Tibial nerve (tissue), 4 donors: ENCODE results near the gene SAFB. TPM values are rescaled to one million over a fixed set of nuclear protein-coding genes. Genes with fewer than 3 reads are reported as not detected.
"Not testable (repeated sequence)": the region's sequence is repeated elsewhere in the genome, so short reads cannot be mapped to it uniquely, and the experiment has no call there.

Source experiments
- DNase-seq, 2 donors: peaks; one replicate each; pipeline ENCODE4 v3.0.0-alpha.2; 2019; ENCODE audit warnings: low spot score in 2 of 2
- H3K27ac ChIP-seq, 4 donors: fragments of 200-600 bp; sonication (generic) in 3 of 4; one replicate each; pipeline ENCODE4 v1.5.1; 2017 to 2019; ENCODE audit warnings: mild to moderate bottlenecking in 1 of 4
- H3K27me3 ChIP-seq, 2 donors: fragments of 200-600 bp; sonication (generic) in 1 of 2; one replicate each; pipeline versions ENCODE4 v1.5.1 to v1.6.0; 2017 to 2019
- H3K36me3 ChIP-seq, 3 donors: fragments of 200-600 bp; sonication (generic); one replicate each; pipeline ENCODE4 v1.5.1; 2018 to 2019
- H3K4me1 ChIP-seq, 4 donors: fragments of 200-600 bp; sonication (generic) in 3 of 4; one replicate each; pipeline ENCODE4 v1.5.1; 2017 to 2019
- H3K4me3 ChIP-seq, 4 donors: fragments of 200-600 bp; sonication (generic) in 3 of 4; one replicate each; pipeline ENCODE4 v1.5.1; 2017 to 2019; ENCODE audit warnings: mild to moderate bottlenecking in 1 of 4, moderate library complexity in 1 of 4
- H3K9me3 ChIP-seq, 4 donors: fragments of 200-600 bp; sonication (generic) in 3 of 4; one replicate each; pipeline ENCODE4 v1.5.1; 2017 to 2019
- CTCF ChIP-seq, 5 experiments: fragments of 200-600 bp in 3 of 5; fragments of 450-650 bp in 2 of 5; sonication (generic) in 3 of 5; IDR thresholded peaks; one replicate each; pipeline ENCODE4 v1.5.1; 2016 to 2019; ENCODE audit warnings: antibody characterized with exemption in 5 of 5, mild to moderate bottlenecking in 3 of 5, moderate library complexity in 2 of 5
- EP300 ChIP-seq, 2 donors: sonication (generic); formaldehyde crosslinking; IDR thresholded peaks; one replicate each; pipeline ENCODE4 v1.6.1; 2017; ENCODE audit warnings: antibody characterized with exemption in 2 of 2, mild to moderate bottlenecking in 1 of 2
- POLR2A ChIP-seq, 2 donors: fragments of 450-650 bp; IDR thresholded peaks; one replicate each; pipeline ENCODE4 v1.6.1; 2017; ENCODE audit warnings: antibody characterized with exemption in 2 of 2, mild to moderate bottlenecking in 2 of 2, moderate library complexity in 2 of 2
- WGBS, 2 donors: methylation state at CpG; one replicate each; pipeline ENCODE4 v1.1.5; 2018; 5-methylcytosine and 5-hydroxymethylcytosine counted together
- total RNA-seq, 4 donors: library from RNA; depleted of rRNA; stranded (reverse); fragments of >200 nt; gene quantifications; one replicate each; pipeline ENCODE4 v1.1.0, GENCODE V29; 2016

SAFB gene
- total RNA-seq, 4 donors from 2014 or later, result 121 to 252 (median 129) TPM

- Histone ChIP-seq H3K27ac (no peak overlapping the region), H3K27me3 (no peaks in the 10 kb centered on the region), H3K4me3 (no peak overlapping the region), H3K9me3 (no peaks in the 10 kb centered on the region), H3K4me1 (peaks cover 0 to 13% (median 1%) of the 10 kb centered on the region in 4 donors), H3K36me3 (peaks cover 3 to 100% (median 45%) of the 10 kb centered on the region in 3 donors)
- TF ChIP-seq EP300 (IDR thresholded peaks at IDR 0.05), result no peak
- TF ChIP-seq CTCF (IDR thresholded peaks at IDR 0.05), result no peak
- TF ChIP-seq POLR2A (IDR thresholded peaks at IDR 0.05), result no peak
- WGBS, 2 donors, result 76% methylated on average over 23 to 24 of the region's 25 CpGs
- no peak for DNase-seq
Observed at GRCh38 chr19:5697022-5697889, 74.4 kb downstream of the SAFB start.

GRCh38 chr19:5697890-5698634, 75.2 kb downstream of the SAFB start:
- Histone ChIP-seq H3K9me3 (no peaks in the 10 kb centered on the region), H3K4me1 (peaks cover 0 to 6% (median 0%) of the 10 kb centered on the region in 4 donors), H3K36me3 (peaks cover 3 to 94% (median 45%) of the 10 kb centered on the region in 3 donors), H3K27me3 (no peaks in the 10 kb centered on the region), H3K4me3 (no peak overlapping the region), H3K27ac (no peak overlapping the region)
- TF ChIP-seq EP300 (IDR thresholded peaks at IDR 0.05) (no peak), POLR2A (IDR thresholded peaks at IDR 0.05) (no peak), CTCF (IDR thresholded peaks at IDR 0.05) (no peak)
- WGBS, 2 donors, result 68 to 79% methylated on average over 22 to 29 of the region's 30 CpGs
- no peak for DNase-seq

- WGBS, 2 donors, result 88 to 91% methylated on average over 32 to 38 of the region's 38 CpGs
- H3K4me1 ChIP-seq, result no peaks in the 10 kb centered on the region
- no peak for TF ChIP-seq CTCF (IDR thresholded peaks at IDR 0.05)
- no peak for TF ChIP-seq POLR2A (IDR thresholded peaks at IDR 0.05)
- no peak for TF ChIP-seq EP300 (IDR thresholded peaks at IDR 0.05)
- H3K36me3 ChIP-seq, result peaks cover 2 to 94% (median 44%) of the 10 kb centered on the region in 3 donors
- DNase-seq, result no peak
- H3K9me3 ChIP-seq, result no peaks in the 10 kb centered on the region
- no peak overlapping the region for H3K27ac ChIP-seq
- H3K27me3 ChIP-seq, result no peaks in the 10 kb centered on the region
- H3K4me3 ChIP-seq, result no peak overlapping the region
Observed at GRCh38 chr19:5698635-5699422, 75.9 kb downstream of the SAFB start.

GRCh38 chr19:5700455-5701092, 77.7 kb downstream of the SAFB start:
- Histone ChIP-seq H3K27me3 (no peaks in the 10 kb centered on the region), H3K4me3 (no peak overlapping the region), H3K9me3 (no peaks in the 10 kb centered on the region), H3K4me1 (no peaks in the 10 kb centered on the region), H3K27ac (no peak overlapping the region), H3K36me3 (peaks cover 0 to 94% (median 30%) of the 10 kb centered on the region in 3 donors)
- no peak for DNase-seq
- TF ChIP-seq CTCF (IDR thresholded peaks at IDR 0.05) (no peak), EP300 (IDR thresholded peaks at IDR 0.05) (no peak), POLR2A (IDR thresholded peaks at IDR 0.05) (no peak)
- WGBS, 2 donors, result 95 to 97% methylated on average over 21 to 22 of the region's 22 CpGs

GRCh38 chr19:5702053-5702410, 79.1 kb downstream of the SAFB start:
- not testable (repeated sequence) for H3K4me3 ChIP-seq, H3K27me3 ChIP-seq, H3K9me3 ChIP-seq, H3K27ac ChIP-seq, H3K4me1 ChIP-seq, DNase-seq
- WGBS, 2 donors, result no CpG with 5 or more reads among the region's 28 CpGs
- peaks cover 0 to 94% (median 28%) of the 10 kb centered on the region in 3 donors for H3K36me3 ChIP-seq
